ENCODE results near the gene PDE1C.

- TF ChIP-seq CTCF (IDR thresholded peaks at IDR 0.05) = no peak
- TF ChIP-seq POLR2A (IDR thresholded peaks at IDR 0.05) = no peak
These were observed 47.6 kb upstream of the PDE1C start for GRCh38 chr7:32117837-32118236.
